HepG2 (cell line): ENCODE results near the gene STARD13. TPM values are rescaled to one million over a fixed set of nuclear protein-coding genes. Genes with fewer than 3 reads are reported as not detected.
A peak's percentile ranks its signal among the peaks of the same experiment; 100 is the strongest.

Source experiments
- AHR ChIP-seq: IDR thresholded peaks from 2 replicates; pipeline ENCODE4 v1.6.1; 2018; ENCODE audit warnings: missing genetic modification reagents, missing compliant biosample characterization
- CBX5 ChIP-seq: sonication (generic); formaldehyde crosslinking; IDR thresholded peaks from 2 replicates; pipeline ENCODE4 v1.4.0; 2020; ENCODE audit warnings: missing genetic modification reagents, borderline replicate concordance
- DMAP1 ChIP-seq: IDR thresholded peaks from 2 replicates; pipeline ENCODE4 v1.6.1; 2016
- HMG20B ChIP-seq: conservative IDR thresholded peaks from 2 replicates; pipeline ENCODE4 v1.6.1; 2016; ENCODE audit warnings: missing genetic modification reagents, missing compliant biosample characterization
- IRX3 ChIP-seq: sonication (generic); formaldehyde crosslinking; IDR thresholded peaks from 2 replicates; pipeline ENCODE4 v1.8.1; 2023; ENCODE audit warnings: mild to moderate bottlenecking, low read depth, missing genetic modification reagents, borderline replicate concordance
- MYC ChIP-seq: sonication (generic); formaldehyde crosslinking; IDR thresholded peaks from 2 replicates; pipeline ENCODE4 v1.9.0; 2021; ENCODE audit warnings: missing genetic modification reagents, borderline replicate concordance
- MZF1 ChIP-seq: sonication (generic); formaldehyde crosslinking; IDR thresholded peaks from 2 replicates; pipeline ENCODE4 v1.8.1; 2023; ENCODE audit warnings: mild to moderate bottlenecking, missing genetic modification reagents, borderline replicate concordance
- NR2F1 ChIP-seq, 2 experiments: fragments of 450-650 bp in 1 of 2; formaldehyde crosslinking in 1 of 2; IDR thresholded peaks; 2 replicates each; pipeline versions ENCODE4 v1.5.0 to v1.6.1; 2016 to 2020; ENCODE audit warnings: mild to moderate bottlenecking in 1 of 2, missing compliant biosample characterization in 1 of 2, missing genetic modification reagents in 1 of 2, moderate library complexity in 1 of 2
- PAX8 ChIP-seq: sonication (generic); formaldehyde crosslinking; IDR thresholded peaks from 2 replicates; pipeline ENCODE4 v1.8.0; 2022; ENCODE audit warnings: mild to moderate bottlenecking, missing genetic modification reagents, borderline replicate concordance
- RFX3 ChIP-seq: IDR thresholded peaks from 2 replicates; pipeline ENCODE4 v1.6.1; 2016; ENCODE audit warnings: missing biosample characterization, missing genetic modification reagents
- SAP130 ChIP-seq: IDR thresholded peaks from 2 replicates; pipeline ENCODE4 v1.6.1; 2016; ENCODE audit warnings: low read depth
- SATB2 ChIP-seq: sonication (generic); formaldehyde crosslinking; IDR thresholded peaks from 2 replicates; pipeline ENCODE4 v1.5.0; 2020; ENCODE audit warnings: missing genetic modification reagents
- ZEB1 ChIP-seq: IDR thresholded peaks from 2 replicates; pipeline ENCODE4 v1.6.1; 2012; ENCODE audit warnings: mild to moderate bottlenecking, low read depth, inconsistent platforms; ENCODE audit not compliant: insufficient replicate concordance
- ZNF558 ChIP-seq: sonication (generic); formaldehyde crosslinking; IDR thresholded peaks from 2 replicates; pipeline ENCODE4 v1.9.0; 2022; ENCODE audit warnings: mild to moderate bottlenecking, missing genetic modification reagents, borderline replicate concordance
- ZNF589 ChIP-seq: sonication (generic); formaldehyde crosslinking; conservative IDR thresholded peaks from 2 replicates; pipeline ENCODE4 v1.8.0; 2022; ENCODE audit warnings: mild to moderate bottlenecking, moderate library complexity, missing genetic modification reagents
- ZNF629 ChIP-seq: sonication (generic); formaldehyde crosslinking; conservative IDR thresholded peaks from 2 replicates; pipeline ENCODE4 v1.5.0; 2020; ENCODE audit warnings: missing genetic modification reagents
- ZNF776 ChIP-seq: sonication (generic); formaldehyde crosslinking; IDR thresholded peaks from 2 replicates; pipeline ENCODE4 v1.4.0; 2020; ENCODE audit warnings: mild to moderate bottlenecking, missing genetic modification reagents
- ZSCAN31 ChIP-seq: sonication (generic); formaldehyde crosslinking; IDR thresholded peaks from 2 replicates; pipeline ENCODE4 v1.5.0; 2020; ENCODE audit warnings: low read depth, mild to moderate bottlenecking, missing genetic modification reagents
- polyA plus RNA-seq, 8 experiments: library from polyadenylated mRNA; depleted of rRNA in 3 of 8; stranded (reverse) in 7 of 8; unstranded in 1 of 8; fragments of >200 nt; fragmentation: Illumina TruSeq in 4 of 8; extraction: Trizol in 4 of 8; gene quantifications; 2 replicates each; pipeline versions ENCODE4 v1.2.1 to v1.2.3, GENCODE V29; 2011 to 2016; ENCODE audit warnings: low read depth in 4 of 8, missing spikeins in 1 of 8, mixed read lengths in 1 of 8; ENCODE audit not compliant: insufficient read depth in 1 of 8
- total RNA-seq, 5 experiments: library from RNA; depleted of rRNA; stranded (reverse); fragments of >200 nt; fragmentation: Illumina TruSeq; extraction: Trizol; gene quantifications; 2 replicates each; pipeline ENCODE4 v1.2.3, GENCODE V29; 2016; ENCODE audit warnings: low read depth in 1 of 5
- TF ChIP-seq, protein P1 (sequence below): sonication (generic); formaldehyde crosslinking; IDR thresholded peaks from 2 replicates; pipeline ENCODE4 v1.4.0; 2020; ENCODE audit warnings: missing genetic modification reagents, borderline replicate concordance
- TF ChIP-seq, protein P2 (sequence below): sonication (generic); formaldehyde crosslinking; IDR thresholded peaks from 2 replicates; pipeline ENCODE4 v1.4.0; 2020; ENCODE audit warnings: missing genetic modification reagents
- TF ChIP-seq, protein P3 (sequence below): sonication (generic); formaldehyde crosslinking; IDR thresholded peaks from 2 replicates; pipeline ENCODE4 v1.4.0; 2020; ENCODE audit warnings: missing genetic modification reagents
- TF ChIP-seq, protein P4 (sequence below): sonication (generic); formaldehyde crosslinking; IDR thresholded peaks from 2 replicates; pipeline ENCODE4 v1.5.0; 2020; ENCODE audit warnings: mild to moderate bottlenecking, missing genetic modification reagents, moderate library complexity
- TF ChIP-seq, protein P5 (sequence below): sonication (generic); formaldehyde crosslinking; conservative IDR thresholded peaks from 2 replicates; pipeline ENCODE4 v1.4.0; 2020; ENCODE audit warnings: missing genetic modification reagents

The STARD13 gene
- total and polyA plus RNA-seq, 2 of the 13 experiments (the other 11 are each of a cell fraction or from before 2014, with no cell fraction given): 12.8 to 14.3 TPM

DNA sequence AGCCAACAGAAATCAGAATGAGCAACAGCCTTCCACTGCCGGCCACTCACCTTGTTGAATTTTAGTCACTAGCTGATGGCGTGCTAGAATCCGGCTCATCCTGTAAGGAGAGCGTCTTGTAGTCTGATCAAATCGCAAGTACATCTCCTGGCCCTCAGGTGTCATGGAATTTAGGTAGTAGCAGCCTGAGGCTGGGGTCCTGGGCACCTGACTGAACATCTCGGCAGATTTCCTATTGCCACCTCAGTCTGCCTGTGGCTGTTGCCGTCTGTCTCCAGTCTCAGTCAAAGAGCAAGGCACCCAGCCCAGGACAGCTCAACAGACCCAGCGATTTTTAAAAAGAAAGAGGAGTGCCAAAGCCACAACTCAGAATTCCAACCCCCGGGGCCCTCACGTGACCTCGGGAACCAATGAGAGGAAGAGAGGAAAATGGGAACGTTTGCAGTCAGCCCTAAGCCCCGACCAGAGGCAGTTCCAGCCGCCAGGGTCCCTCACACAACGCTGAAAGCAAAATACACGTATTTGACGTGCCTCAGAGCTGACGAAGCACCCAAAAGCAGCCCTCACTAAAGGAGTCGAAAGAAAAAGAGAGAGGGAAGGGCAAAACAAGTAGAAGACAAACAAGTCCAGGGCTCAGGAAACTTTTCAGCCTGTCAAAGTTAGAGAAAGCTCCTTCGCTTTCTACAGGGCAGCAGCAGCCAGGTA, at the start of gene STARD13 (continued):
- TF ChIP-seq, protein P1, sequence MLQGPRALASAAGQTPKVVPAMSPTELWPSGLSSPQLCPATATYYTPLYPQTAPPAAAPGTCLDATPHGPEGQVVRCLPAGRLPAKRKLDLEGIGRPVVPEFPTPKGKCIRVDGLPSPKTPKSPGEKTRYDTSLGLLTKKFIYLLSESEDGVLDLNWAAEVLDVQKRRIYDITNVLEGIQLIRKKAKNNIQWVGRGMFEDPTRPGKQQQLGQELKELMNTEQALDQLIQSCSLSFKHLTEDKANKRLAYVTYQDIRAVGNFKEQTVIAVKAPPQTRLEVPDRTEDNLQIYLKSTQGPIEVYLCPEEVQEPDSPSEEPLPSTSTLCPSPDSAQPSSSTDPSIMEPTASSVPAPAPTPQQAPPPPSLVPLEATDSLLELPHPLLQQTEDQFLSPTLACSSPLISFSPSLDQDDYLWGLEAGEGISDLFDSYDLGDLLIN (CRISPR knock-in tag): no peak
- TF ChIP-seq RFX3 (CRISPR knock-in tag) (no peak), CBX5 (CRISPR knock-in tag) (peak; percentile 15; the same call in 1 of the 2 replicates), ZNF629 (CRISPR knock-in tag) (no peak), SATB2 (CRISPR knock-in tag) (no peak), NR2F1 (CRISPR knock-in tag; IDR thresholded peaks at IDR 0.05) (no peak), ZNF589 (CRISPR knock-in tag) (no peak), SAP130 (CRISPR knock-in tag) (peak; percentile 81), ZSCAN31 (CRISPR knock-in tag) (no peak), IRX3 (CRISPR knock-in tag) (no peak), DMAP1 (CRISPR knock-in tag) (peak; percentile 66; the same call in 1 of the 2 replicates), MZF1 (no peak), HMG20B (no peak), ZNF558 (CRISPR knock-in tag) (no peak), ZEB1 (no peak), PAX8 (no peak), AHR (CRISPR knock-in tag) (no peak), MYC (CRISPR knock-in tag) (no peak), ZNF776 (0 out of 2 replicates have a peak, but pooled peaks have one; percentile 27)
- TF ChIP-seq, protein P2, sequence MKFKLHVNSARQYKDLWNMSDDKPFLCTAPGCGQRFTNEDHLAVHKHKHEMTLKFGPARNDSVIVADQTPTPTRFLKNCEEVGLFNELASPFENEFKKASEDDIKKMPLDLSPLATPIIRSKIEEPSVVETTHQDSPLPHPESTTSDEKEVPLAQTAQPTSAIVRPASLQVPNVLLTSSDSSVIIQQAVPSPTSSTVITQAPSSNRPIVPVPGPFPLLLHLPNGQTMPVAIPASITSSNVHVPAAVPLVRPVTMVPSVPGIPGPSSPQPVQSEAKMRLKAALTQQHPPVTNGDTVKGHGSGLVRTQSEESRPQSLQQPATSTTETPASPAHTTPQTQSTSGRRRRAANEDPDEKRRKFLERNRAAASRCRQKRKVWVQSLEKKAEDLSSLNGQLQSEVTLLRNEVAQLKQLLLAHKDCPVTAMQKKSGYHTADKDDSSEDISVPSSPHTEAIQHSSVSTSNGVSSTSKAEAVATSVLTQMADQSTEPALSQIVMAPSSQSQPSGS (CRISPR knock-in tag): no peak
- TF ChIP-seq, protein P3, sequence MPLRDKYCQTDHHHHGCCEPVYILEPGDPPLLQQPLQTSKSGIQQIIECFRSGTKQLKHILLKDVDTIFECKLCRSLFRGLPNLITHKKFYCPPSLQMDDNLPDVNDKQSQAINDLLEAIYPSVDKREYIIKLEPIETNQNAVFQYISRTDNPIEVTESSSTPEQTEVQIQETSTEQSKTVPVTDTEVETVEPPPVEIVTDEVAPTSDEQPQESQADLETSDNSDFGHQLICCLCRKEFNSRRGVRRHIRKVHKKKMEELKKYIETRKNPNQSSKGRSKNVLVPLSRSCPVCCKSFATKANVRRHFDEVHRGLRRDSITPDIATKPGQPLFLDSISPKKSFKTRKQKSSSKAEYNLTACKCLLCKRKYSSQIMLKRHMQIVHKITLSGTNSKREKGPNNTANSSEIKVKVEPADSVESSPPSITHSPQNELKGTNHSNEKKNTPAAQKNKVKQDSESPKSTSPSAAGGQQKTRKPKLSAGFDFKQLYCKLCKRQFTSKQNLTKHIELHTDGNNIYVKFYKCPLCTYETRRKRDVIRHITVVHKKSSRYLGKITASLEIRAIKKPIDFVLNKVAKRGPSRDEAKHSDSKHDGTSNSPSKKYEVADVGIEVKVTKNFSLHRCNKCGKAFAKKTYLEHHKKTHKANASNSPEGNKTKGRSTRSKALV (CRISPR knock-in tag): 0 out of 2 replicates have a peak, but pooled peaks have one; percentile 24
- TF ChIP-seq, protein P4, sequence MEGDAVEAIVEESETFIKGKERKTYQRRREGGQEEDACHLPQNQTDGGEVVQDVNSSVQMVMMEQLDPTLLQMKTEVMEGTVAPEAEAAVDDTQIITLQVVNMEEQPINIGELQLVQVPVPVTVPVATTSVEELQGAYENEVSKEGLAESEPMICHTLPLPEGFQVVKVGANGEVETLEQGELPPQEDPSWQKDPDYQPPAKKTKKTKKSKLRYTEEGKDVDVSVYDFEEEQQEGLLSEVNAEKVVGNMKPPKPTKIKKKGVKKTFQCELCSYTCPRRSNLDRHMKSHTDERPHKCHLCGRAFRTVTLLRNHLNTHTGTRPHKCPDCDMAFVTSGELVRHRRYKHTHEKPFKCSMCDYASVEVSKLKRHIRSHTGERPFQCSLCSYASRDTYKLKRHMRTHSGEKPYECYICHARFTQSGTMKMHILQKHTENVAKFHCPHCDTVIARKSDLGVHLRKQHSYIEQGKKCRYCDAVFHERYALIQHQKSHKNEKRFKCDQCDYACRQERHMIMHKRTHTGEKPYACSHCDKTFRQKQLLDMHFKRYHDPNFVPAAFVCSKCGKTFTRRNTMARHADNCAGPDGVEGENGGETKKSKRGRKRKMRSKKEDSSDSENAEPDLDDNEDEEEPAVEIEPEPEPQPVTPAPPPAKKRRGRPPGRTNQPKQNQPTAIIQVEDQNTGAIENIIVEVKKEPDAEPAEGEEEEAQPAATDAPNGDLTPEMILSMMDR (CRISPR knock-in tag): peak; percentile 57
- TF ChIP-seq, protein P5, sequence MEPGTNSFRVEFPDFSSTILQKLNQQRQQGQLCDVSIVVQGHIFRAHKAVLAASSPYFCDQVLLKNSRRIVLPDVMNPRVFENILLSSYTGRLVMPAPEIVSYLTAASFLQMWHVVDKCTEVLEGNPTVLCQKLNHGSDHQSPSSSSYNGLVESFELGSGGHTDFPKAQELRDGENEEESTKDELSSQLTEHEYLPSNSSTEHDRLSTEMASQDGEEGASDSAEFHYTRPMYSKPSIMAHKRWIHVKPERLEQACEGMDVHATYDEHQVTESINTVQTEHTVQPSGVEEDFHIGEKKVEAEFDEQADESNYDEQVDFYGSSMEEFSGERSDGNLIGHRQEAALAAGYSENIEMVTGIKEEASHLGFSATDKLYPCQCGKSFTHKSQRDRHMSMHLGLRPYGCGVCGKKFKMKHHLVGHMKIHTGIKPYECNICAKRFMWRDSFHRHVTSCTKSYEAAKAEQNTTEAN (CRISPR knock-in tag): peak; percentile 20; the same call in 1 of the 2 replicates
